GM12874 (cell line): ENCODE results near the gene RBBP8NL.

Experiments used
- CTCF ChIP-seq: IDR thresholded peaks from 2 replicates; pipeline ENCODE4 v1.5.1; 2011; ENCODE audit warnings: low read depth, mild to moderate bottlenecking, control low read depth, low read length, moderate library complexity; ENCODE audit not compliant: insufficient read depth

Gene RBBP8NL

GRCh38 chr20:62464990-62465389 lies 37.7 kb upstream of the RBBP8NL start:
- no peak for TF ChIP-seq CTCF

- TF ChIP-seq CTCF, result no peak
Measured at GRCh38 chr20:62464425-62464770, 37.1 kb upstream of the RBBP8NL start.

DNA sequence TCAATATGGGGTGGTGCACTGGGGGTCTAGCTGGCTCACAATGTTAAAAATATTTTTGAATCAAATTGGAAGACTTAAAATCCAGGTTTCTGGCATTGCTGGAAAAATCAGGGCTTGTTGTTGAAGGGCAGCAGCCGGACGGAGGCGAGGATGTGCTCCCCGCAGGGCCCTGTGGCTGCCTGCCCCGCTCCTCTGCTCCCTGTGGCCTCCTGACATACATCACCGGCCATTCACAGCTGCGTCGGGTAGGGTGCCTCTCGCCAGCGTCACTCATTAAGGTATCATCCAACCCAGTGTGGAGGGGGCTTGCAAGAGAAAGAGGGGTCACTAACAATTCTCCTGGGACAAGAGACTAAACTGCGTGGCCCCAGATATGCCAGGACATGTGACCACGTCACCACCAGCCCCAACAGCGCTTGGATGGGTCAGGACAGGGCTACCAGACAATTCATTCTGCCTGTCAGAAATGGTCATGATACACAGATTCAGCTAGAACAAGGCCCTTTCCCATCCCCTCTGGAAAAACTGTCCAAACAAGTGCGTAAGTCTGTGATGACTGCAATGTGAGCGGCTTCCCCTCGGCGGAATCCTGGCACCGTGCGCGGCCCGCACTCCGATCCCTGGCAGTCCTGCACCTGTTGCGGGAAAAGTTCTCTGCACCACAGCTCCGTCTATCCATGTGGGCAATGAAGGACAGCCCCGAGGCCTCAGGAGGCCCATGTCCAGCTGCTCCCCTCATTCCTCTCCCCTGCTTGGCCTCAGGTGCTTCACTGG lies 36.5 kb upstream of the RBBP8NL start:
- TF ChIP-seq CTCF, result no peak

DNA sequence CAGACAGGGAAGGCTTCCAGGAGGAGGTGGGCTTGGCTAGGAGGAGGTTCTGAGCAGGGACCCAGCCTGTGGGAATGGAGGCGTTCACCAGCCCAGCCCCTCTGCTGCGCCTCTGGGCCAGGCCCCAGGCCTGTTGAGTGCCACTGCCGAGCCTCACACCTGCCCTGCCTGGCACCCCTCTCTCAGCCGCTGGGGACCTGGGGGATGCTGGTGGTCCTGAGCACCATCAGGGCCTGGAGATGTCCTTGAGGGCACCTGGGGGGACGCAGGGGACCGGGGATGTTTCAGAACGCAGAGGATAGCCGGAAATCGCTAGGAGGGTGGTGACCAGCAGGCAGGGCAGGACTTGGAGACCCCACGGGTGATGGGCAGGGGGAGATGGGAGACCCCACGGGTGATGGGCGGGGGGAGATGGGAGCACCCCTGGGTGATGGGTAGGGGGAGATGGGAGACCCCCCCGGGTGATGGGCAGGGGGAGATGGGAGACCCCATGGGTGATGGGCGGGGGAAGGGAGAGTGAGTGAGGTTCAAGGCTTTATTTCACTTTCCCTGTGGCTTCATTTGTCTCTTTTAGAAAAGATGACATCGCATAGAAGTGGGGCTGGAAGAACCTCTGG lies 35.7 kb upstream of the RBBP8NL start:
- no peak for TF ChIP-seq CTCF

DNA sequence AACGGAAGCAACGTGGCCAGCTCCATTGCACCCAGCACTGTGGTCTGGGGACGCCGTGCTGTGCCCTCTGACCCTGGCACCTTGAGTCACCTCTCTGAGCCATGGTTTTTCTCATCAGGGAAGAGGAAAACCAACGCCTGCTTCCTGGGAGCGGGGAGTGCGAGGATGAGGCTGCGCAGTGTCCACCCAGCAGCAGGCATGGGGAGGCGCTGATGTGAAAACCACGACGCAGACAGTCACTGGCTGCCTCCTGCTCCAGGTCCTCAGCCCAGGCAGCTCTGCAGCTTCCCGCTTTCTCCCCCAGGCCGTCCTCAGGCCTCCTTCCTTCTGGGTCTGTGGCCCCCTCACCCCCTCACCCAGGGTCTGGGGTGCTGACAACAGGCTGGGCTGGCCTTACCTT lies 34.5 kb upstream of the RBBP8NL start:
- no peak for TF ChIP-seq CTCF

- TF ChIP-seq CTCF, result no peak
Measured at GRCh38 chr20:62461157-62461556, 33.8 kb upstream of the RBBP8NL start.

GRCh38 chr20:62460678-62461077 lies 33.3 kb upstream of the RBBP8NL start:
- no peak for TF ChIP-seq CTCF
